ENCODE measurements around the gene AP3D1. TPM values are rescaled to one million over a fixed set of nuclear protein-coding genes. Genes with fewer than 3 reads are reported as not detected.

Gene AP3D1
- total and polyA plus RNA-seq, 9 of the 15 experiments (the other 6 are each of a cell fraction or from before 2014, with no cell fraction given), result 1.2 to 86.1 (median 35.9) TPM

DNA sequence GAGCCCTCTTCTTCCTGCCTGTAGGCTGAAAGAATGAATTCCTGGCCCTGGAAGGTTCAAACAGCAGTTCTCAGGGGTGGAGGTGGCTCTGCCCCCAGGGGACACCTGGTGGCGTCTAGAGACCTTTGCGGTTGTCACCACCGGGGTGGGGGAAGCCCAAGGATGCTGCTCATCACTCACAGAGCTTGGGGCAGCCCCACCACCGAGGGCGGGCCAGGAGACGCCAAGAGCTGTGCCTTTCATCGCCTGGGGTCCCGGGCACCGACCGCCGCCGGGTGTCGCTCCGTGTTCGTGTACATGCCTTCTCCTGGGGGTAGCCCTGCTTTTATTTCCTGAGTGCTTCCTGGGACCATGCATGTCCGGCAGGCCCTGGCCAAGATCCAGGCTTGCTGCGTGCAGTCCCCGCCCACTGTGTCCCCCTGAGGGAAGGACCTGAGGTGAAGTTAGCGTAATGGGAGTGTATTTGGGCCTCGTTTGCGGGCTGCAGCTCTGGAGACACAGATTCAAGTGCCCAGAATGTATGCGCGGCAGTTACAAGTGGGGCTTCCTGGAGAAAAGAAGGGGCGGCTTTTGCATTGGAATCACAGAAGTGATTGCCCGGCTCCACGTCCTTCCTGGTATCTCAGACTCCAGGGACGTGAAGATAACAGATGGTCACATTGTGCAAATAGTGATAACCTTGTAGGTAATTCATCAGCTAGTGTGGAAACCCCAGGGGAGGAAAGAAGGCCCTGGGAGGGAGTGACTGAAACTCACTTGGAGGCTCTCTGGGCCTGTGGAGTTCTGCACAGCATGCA, 20.2 kb upstream of the AP3D1 start (continued):
- TF ChIP-seq ZMIZ1 (IDR thresholded peaks at IDR 0.05; ENCODE audit: low read depth in 2 of 2, low read length in 2 of 2), result peak in 1 of 2 experiments; percentile 82; a peak in 2 of 4 replicates
- no peak for TF ChIP-seq ZC3H11A (IDR thresholded peaks at IDR 0.05; ENCODE audit: low read depth, low read length)
- 0 out of 2 replicates have a peak, but pooled peaks have one; percentile 19 for TF ChIP-seq DMBX1 (CRISPR knock-in tag; IDR thresholded peaks at IDR 0.05; ENCODE audit: borderline replicate concordance)
- TF ChIP-seq POLR2G (IDR thresholded peaks at IDR 0.05; ENCODE audit: low read depth, low read length), result peak; percentile 62
- TF ChIP-seq, protein P1, sequence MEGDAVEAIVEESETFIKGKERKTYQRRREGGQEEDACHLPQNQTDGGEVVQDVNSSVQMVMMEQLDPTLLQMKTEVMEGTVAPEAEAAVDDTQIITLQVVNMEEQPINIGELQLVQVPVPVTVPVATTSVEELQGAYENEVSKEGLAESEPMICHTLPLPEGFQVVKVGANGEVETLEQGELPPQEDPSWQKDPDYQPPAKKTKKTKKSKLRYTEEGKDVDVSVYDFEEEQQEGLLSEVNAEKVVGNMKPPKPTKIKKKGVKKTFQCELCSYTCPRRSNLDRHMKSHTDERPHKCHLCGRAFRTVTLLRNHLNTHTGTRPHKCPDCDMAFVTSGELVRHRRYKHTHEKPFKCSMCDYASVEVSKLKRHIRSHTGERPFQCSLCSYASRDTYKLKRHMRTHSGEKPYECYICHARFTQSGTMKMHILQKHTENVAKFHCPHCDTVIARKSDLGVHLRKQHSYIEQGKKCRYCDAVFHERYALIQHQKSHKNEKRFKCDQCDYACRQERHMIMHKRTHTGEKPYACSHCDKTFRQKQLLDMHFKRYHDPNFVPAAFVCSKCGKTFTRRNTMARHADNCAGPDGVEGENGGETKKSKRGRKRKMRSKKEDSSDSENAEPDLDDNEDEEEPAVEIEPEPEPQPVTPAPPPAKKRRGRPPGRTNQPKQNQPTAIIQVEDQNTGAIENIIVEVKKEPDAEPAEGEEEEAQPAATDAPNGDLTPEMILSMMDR (IDR thresholded peaks at IDR 0.05 in 2 of 3, conservative IDR thresholded peaks at IDR 0.05 in 1 of 3; ENCODE audit: insufficient read depth in 2 of 3, low read depth in 1 of 3, low read length in 3 of 3), result peak in 2 of 3 experiments; percentile 36 to 41; a peak in 4 of 6 replicates
- TF ChIP-seq, protein P2, sequence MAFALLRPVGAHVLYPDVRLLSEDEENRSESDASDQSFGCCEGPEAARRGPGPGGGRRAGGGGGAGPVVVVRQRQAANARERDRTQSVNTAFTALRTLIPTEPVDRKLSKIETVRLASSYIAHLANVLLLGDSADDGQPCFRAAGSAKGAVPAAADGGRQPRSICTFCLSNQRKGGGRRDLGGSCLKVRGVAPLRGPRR (CRISPR knock-in tag; IDR thresholded peaks at IDR 0.05), result no peak
- TF ChIP-seq KLF1 (tag; IDR thresholded peaks at IDR 0.05), result no peak
- TF ChIP-seq TAF1 (IDR thresholded peaks at IDR 0.05; ENCODE audit: control insufficient read depth, extremely low read depth, insufficient read depth, low read length, severe bottlenecking), result no peak
- TF ChIP-seq ZNF384 (IDR thresholded peaks at IDR 0.05; ENCODE audit: low read depth, low read length), result no peak
- TF ChIP-seq, protein P3, sequence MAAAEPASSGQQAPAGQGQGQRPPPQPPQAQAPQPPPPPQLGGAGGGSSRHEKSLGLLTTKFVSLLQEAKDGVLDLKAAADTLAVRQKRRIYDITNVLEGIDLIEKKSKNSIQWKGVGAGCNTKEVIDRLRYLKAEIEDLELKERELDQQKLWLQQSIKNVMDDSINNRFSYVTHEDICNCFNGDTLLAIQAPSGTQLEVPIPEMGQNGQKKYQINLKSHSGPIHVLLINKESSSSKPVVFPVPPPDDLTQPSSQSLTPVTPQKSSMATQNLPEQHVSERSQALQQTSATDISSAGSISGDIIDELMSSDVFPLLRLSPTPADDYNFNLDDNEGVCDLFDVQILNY (CRISPR knock-in tag; IDR thresholded peaks at IDR 0.05), result no peak
- peak; percentile 82 for TF ChIP-seq GATA2 (CRISPR knock-in tag; IDR thresholded peaks at IDR 0.05)
- no peak for TF ChIP-seq SAFB2 (IDR thresholded peaks at IDR 0.05; ENCODE audit: borderline replicate concordance, low read depth, low read length, severe bottlenecking)
- TF ChIP-seq KAT7 (CRISPR knock-in tag; IDR thresholded peaks at IDR 0.05; ENCODE audit: borderline replicate concordance), result peak; percentile 34; the same call in 1 of the 2 replicates
- no peak for TF ChIP-seq BCL6 (CRISPR knock-in tag; IDR thresholded peaks at IDR 0.05)
- TF ChIP-seq ARID2 (IDR thresholded peaks at IDR 0.05), result no peak
- no peak for TF ChIP-seq ZNF551 (CRISPR knock-in tag; IDR thresholded peaks at IDR 0.05)
- TF ChIP-seq RHOXF2B (CRISPR knock-in tag; conservative IDR thresholded peaks at IDR 0.05), result no peak
- peak; percentile 94 for TF ChIP-seq ZSCAN32 (CRISPR knock-in tag; IDR thresholded peaks at IDR 0.05)
- TF ChIP-seq CEBPB (tag; IDR thresholded peaks at IDR 0.05), result peak; percentile 62; the same call in 1 of the 2 replicates
- TF ChIP-seq SMARCE1 (IDR thresholded peaks at IDR 0.05), result peak; percentile 91
- TF ChIP-seq NFXL1 (CRISPR knock-in tag; IDR thresholded peaks at IDR 0.05), result no peak
